Tibial nerve (tissue), 4 donors: Measurements from ENCODE around the gene FGF5. TPM values are rescaled to one million over a fixed set of nuclear protein-coding genes. Genes with fewer than 3 reads are reported as not detected.

Source experiments
- DNase-seq, 2 donors: peaks; one replicate each; pipeline ENCODE4 v3.0.0-alpha.2; 2019; ENCODE audit warnings: low spot score in 2 of 2
- H3K27ac ChIP-seq, 4 donors: fragments of 200-600 bp; sonication (generic) in 3 of 4; one replicate each; pipeline ENCODE4 v1.5.1; 2017 to 2019; ENCODE audit warnings: mild to moderate bottlenecking in 1 of 4
- H3K27me3 ChIP-seq, 2 donors: fragments of 200-600 bp; sonication (generic) in 1 of 2; one replicate each; pipeline versions ENCODE4 v1.5.1 to v1.6.0; 2017 to 2019
- H3K36me3 ChIP-seq, 3 donors: fragments of 200-600 bp; sonication (generic); one replicate each; pipeline ENCODE4 v1.5.1; 2018 to 2019
- H3K4me1 ChIP-seq, 4 donors: fragments of 200-600 bp; sonication (generic) in 3 of 4; one replicate each; pipeline ENCODE4 v1.5.1; 2017 to 2019
- H3K4me3 ChIP-seq, 4 donors: fragments of 200-600 bp; sonication (generic) in 3 of 4; one replicate each; pipeline ENCODE4 v1.5.1; 2017 to 2019; ENCODE audit warnings: mild to moderate bottlenecking in 1 of 4, moderate library complexity in 1 of 4
- H3K9me3 ChIP-seq, 4 donors: fragments of 200-600 bp; sonication (generic) in 3 of 4; one replicate each; pipeline ENCODE4 v1.5.1; 2017 to 2019
- CTCF ChIP-seq, 5 experiments: fragments of 200-600 bp in 3 of 5; fragments of 450-650 bp in 2 of 5; sonication (generic) in 3 of 5; IDR thresholded peaks; one replicate each; pipeline ENCODE4 v1.5.1; 2016 to 2019; ENCODE audit warnings: antibody characterized with exemption in 5 of 5, mild to moderate bottlenecking in 3 of 5, moderate library complexity in 2 of 5
- EP300 ChIP-seq, 2 donors: sonication (generic); formaldehyde crosslinking; IDR thresholded peaks; one replicate each; pipeline ENCODE4 v1.6.1; 2017; ENCODE audit warnings: antibody characterized with exemption in 2 of 2, mild to moderate bottlenecking in 1 of 2
- POLR2A ChIP-seq, 2 donors: fragments of 450-650 bp; IDR thresholded peaks; one replicate each; pipeline ENCODE4 v1.6.1; 2017; ENCODE audit warnings: antibody characterized with exemption in 2 of 2, mild to moderate bottlenecking in 2 of 2, moderate library complexity in 2 of 2
- WGBS, 2 donors: methylation state at CpG; one replicate each; pipeline ENCODE4 v1.1.5; 2018; 5-methylcytosine and 5-hydroxymethylcytosine counted together
- total RNA-seq, 4 donors: library from RNA; depleted of rRNA; stranded (reverse); fragments of >200 nt; gene quantifications; one replicate each; pipeline ENCODE4 v1.1.0, GENCODE V29; 2016

FGF5 gene
- total RNA-seq, 4 donors from 2014 or later, result 0.60 TPM; not detected in 3

GRCh38 chr4:80265571-80266252, 752 bp upstream of the FGF5 start:
- Histone ChIP-seq H3K27me3 (peaks cover 0 to 70% of the 10 kb centered on the region in 2 donors), H3K9me3 (no peaks in the 10 kb centered on the region), H3K4me1 (peaks cover 0 to 41% (median 10%) of the 10 kb centered on the region in 4 donors), H3K4me3 (peak overlapping the region; percentile 23 to 50 (median 30)), H3K36me3 (no peaks in the 10 kb centered on the region), H3K27ac (peak overlapping the region in 1 of 4 donors; percentile 22)
- 1 to 2% methylated on average over 36 of the region's 36 CpGs for WGBS, 2 donors
- no peak for DNase-seq
- TF ChIP-seq CTCF (IDR thresholded peaks at IDR 0.05) (no peak), POLR2A (IDR thresholded peaks at IDR 0.05) (no peak), EP300 (IDR thresholded peaks at IDR 0.05) (no peak)

GRCh38 chr4:80266902-80267380, 477 bp downstream of the FGF5 start:
- no peak for DNase-seq
- TF ChIP-seq POLR2A (IDR thresholded peaks at IDR 0.05), result no peak
- TF ChIP-seq EP300 (IDR thresholded peaks at IDR 0.05), result no peak
- no peak for TF ChIP-seq CTCF (IDR thresholded peaks at IDR 0.05)
- H3K36me3 ChIP-seq, result no peaks in the 10 kb centered on the region
- no peak overlapping the region for H3K27ac ChIP-seq
- no peaks in the 10 kb centered on the region for H3K9me3 ChIP-seq
- peaks cover 0 to 70% of the 10 kb centered on the region in 2 donors for H3K27me3 ChIP-seq
- peak overlapping the region; percentile 23 to 50 (median 30) for H3K4me3 ChIP-seq
- WGBS, 2 donors, result 3 to 8% methylated on average over 20 to 25 of the region's 25 CpGs
- peaks cover 0 to 41% (median 10%) of the 10 kb centered on the region in 4 donors for H3K4me1 ChIP-seq

- Histone ChIP-seq H3K4me3 (no peak overlapping the region), H3K27ac (no peak overlapping the region)
- WGBS, 2 donors, result 19 to 32% methylated on average over 18 to 30 of the region's 31 CpGs
These were observed 1.8 kb downstream of the FGF5 start for GRCh38 chr4:80268081-80268823.

GRCh38 chr4:80268936-80269335, 2.5 kb downstream of the FGF5 start:
- no peaks in the 10 kb centered on the region for H3K9me3 ChIP-seq
- H3K4me1 ChIP-seq, result peaks cover 0 to 37% (median 10%) of the 10 kb centered on the region in 4 donors
- H3K36me3 ChIP-seq, result no peaks in the 10 kb centered on the region
- peaks cover 0 to 56% of the 10 kb centered on the region in 2 donors for H3K27me3 ChIP-seq
- H3K4me3 ChIP-seq, result no peak overlapping the region
- no peak for DNase-seq
- H3K27ac ChIP-seq, result no peak overlapping the region
- TF ChIP-seq CTCF (IDR thresholded peaks at IDR 0.05) (no peak), EP300 (IDR thresholded peaks at IDR 0.05) (no peak), POLR2A (IDR thresholded peaks at IDR 0.05) (no peak)
- 40 to 44% methylated on average over 9 of the region's 9 CpGs for WGBS, 2 donors

More at GRCh38 chr4:80268081-80268823, 1.8 kb downstream of the FGF5 start:
- TF ChIP-seq POLR2A (IDR thresholded peaks at IDR 0.05), result no peak
- no peak for TF ChIP-seq CTCF (IDR thresholded peaks at IDR 0.05)
- TF ChIP-seq EP300 (IDR thresholded peaks at IDR 0.05), result no peak
- no peak for DNase-seq
- Histone ChIP-seq H3K36me3 (no peaks in the 10 kb centered on the region), H3K4me1 (peaks cover 0 to 41% (median 10%) of the 10 kb centered on the region in 4 donors), H3K9me3 (no peaks in the 10 kb centered on the region), H3K27me3 (peaks cover 0 to 63% of the 10 kb centered on the region in 2 donors)

- no peak overlapping the region for H3K4me3 ChIP-seq
- H3K9me3 ChIP-seq, result no peaks in the 10 kb centered on the region
- H3K4me1 ChIP-seq, result peaks cover 0 to 25% (median 10%) of the 10 kb centered on the region in 4 donors
- DNase-seq, result no peak
- no peak overlapping the region for H3K27ac ChIP-seq
- TF ChIP-seq CTCF (IDR thresholded peaks at IDR 0.05) (no peak), EP300 (IDR thresholded peaks at IDR 0.05) (no peak), POLR2A (IDR thresholded peaks at IDR 0.05) (no peak)
- H3K27me3 ChIP-seq, result peaks cover 0 to 43% of the 10 kb centered on the region in 2 donors
- no peaks in the 10 kb centered on the region for H3K36me3 ChIP-seq
- 91 to 95% methylated on average over 2 of the region's 2 CpGs for whole genome bisulfite sequencing, 2 donors
These were observed 3.9 kb downstream of the FGF5 start for GRCh38 chr4:80270321-80270720.
